H1 (cell line): Measurements from ENCODE around the gene COLEC12. TPM values are rescaled to one million over a fixed set of nuclear protein-coding genes. Genes with fewer than 3 reads are reported as not detected.

ENCODE experiments used
- BACH1 ChIP-seq: IDR thresholded peaks from 2 replicates; pipeline ENCODE4 v1.6.1; 2012; ENCODE audit warnings: low read length, improper control_type of control experiment
- CHD7 ChIP-seq: fragments of 300-600 bp; sonication (generic); IDR thresholded peaks from 2 replicates; pipeline ENCODE4 v1.7.1; 2012; ENCODE audit warnings: low read length, moderate library complexity, mild to moderate bottlenecking, inconsistent platforms; ENCODE audit not compliant: insufficient replicate concordance
- EZH2 ChIP-seq: fragments of 200-600 bp; sonication (generic); IDR thresholded peaks from 2 replicates; pipeline ENCODE4 v1.7.1; 2012; ENCODE audit warnings: low read depth, mild to moderate bottlenecking, moderate library complexity, low read length, inconsistent platforms; ENCODE audit not compliant: severe bottlenecking
- HDAC2 ChIP-seq, 2 experiments: fragments of 300-600 bp in 1 of 2; sonication (generic) in 1 of 2; IDR thresholded peaks; 2 replicates each; pipeline ENCODE4 v1.6.1; 2011 to 2012; ENCODE audit warnings: low read depth in 2 of 2, low read length in 2 of 2, mild to moderate bottlenecking in 2 of 2, moderate library complexity in 2 of 2, borderline replicate concordance in 1 of 2, inconsistent platforms in 1 of 2
- RNF2 ChIP-seq: fragments of 200-900, 300-1000 bp; sonication (generic); IDR thresholded peaks from 2 replicates; pipeline ENCODE4 v1.7.1; 2016; ENCODE audit warnings: borderline replicate concordance, low read depth, mild to moderate bottlenecking, antibody characterized with exemption, low read length; ENCODE audit not compliant: poor library complexity, severe bottlenecking; ENCODE audit errors: missing control alignments
- polyA plus RNA-seq, 7 experiments: library from polyadenylated mRNA; depleted of rRNA in 3 of 7; stranded (reverse) in 5 of 7; unstranded in 2 of 7; fragments of >200 nt in 5 of 7; fragments of 200-250 nt in 2 of 7; gene quantifications; 1 replicate in 5 of 7; 2 replicates in 1 of 7; 4 replicates in 1 of 7; pipeline versions ENCODE4 v1.2.1 to v1.2.3, GENCODE V29; 2011 to 2013; ENCODE audit warnings: missing spikeins in 2 of 7, mixed read lengths in 2 of 7
- total RNA-seq: library from RNA; stranded (reverse); fragmentation: NEBNext Ultra II Directional; extraction: Animal tissue kit (Norgen Biotek cat#: 25700); gene quantifications from 2 replicates; pipeline ENCODE4 v1.2.1, GENCODE V29; 2021
- TF ChIP-seq, protein P1 (sequence below): IDR thresholded peaks from 2 replicates; pipeline ENCODE4 v1.6.1; 2011; ENCODE audit warnings: low read depth, mild to moderate bottlenecking, low read length; ENCODE audit not compliant: insufficient read depth
- TF ChIP-seq, protein P2 (sequence below), 3 experiments: IDR thresholded peaks; 1 replicate in 2 of 3; 2 replicates in 1 of 3; pipeline versions ENCODE4 v1.5.1 to v1.6.1; 2011; ENCODE audit warnings: low read length in 3 of 3, mild to moderate bottlenecking in 3 of 3, inconsistent platforms in 2 of 3, low read depth in 1 of 3, moderate library complexity in 1 of 3; ENCODE audit not compliant: insufficient read depth in 1 of 3; ENCODE audit errors: control extremely low read depth in 1 of 3

COLEC12 gene
- total and polyA plus RNA-seq, 2 of the 8 experiments (the other 6 are each of a cell fraction or from before 2014, with no cell fraction given) = 0.44 to 2.3 TPM

- no peak for TF ChIP-seq CHD7
- TF ChIP-seq EZH2 = no peak
- no peak for TF ChIP-seq HDAC2 (IDR thresholded peaks at IDR 0.05; ENCODE audit: borderline replicate concordance in 1 of 2, low read depth in 2 of 2, low read length in 2 of 2)
- TF ChIP-seq BACH1 = no peak
- TF ChIP-seq, protein P1, sequence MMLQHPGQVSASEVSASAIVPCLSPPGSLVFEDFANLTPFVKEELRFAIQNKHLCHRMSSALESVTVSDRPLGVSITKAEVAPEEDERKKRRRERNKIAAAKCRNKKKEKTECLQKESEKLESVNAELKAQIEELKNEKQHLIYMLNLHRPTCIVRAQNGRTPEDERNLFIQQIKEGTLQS = no peak
- TF ChIP-seq, protein P2, sequence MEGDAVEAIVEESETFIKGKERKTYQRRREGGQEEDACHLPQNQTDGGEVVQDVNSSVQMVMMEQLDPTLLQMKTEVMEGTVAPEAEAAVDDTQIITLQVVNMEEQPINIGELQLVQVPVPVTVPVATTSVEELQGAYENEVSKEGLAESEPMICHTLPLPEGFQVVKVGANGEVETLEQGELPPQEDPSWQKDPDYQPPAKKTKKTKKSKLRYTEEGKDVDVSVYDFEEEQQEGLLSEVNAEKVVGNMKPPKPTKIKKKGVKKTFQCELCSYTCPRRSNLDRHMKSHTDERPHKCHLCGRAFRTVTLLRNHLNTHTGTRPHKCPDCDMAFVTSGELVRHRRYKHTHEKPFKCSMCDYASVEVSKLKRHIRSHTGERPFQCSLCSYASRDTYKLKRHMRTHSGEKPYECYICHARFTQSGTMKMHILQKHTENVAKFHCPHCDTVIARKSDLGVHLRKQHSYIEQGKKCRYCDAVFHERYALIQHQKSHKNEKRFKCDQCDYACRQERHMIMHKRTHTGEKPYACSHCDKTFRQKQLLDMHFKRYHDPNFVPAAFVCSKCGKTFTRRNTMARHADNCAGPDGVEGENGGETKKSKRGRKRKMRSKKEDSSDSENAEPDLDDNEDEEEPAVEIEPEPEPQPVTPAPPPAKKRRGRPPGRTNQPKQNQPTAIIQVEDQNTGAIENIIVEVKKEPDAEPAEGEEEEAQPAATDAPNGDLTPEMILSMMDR (IDR thresholded peaks at IDR 0.05; ENCODE audit: control extremely low read depth in 1 of 3, insufficient read depth in 1 of 3, low read depth in 1 of 3, low read length in 3 of 3) = no peak
- no peak for TF ChIP-seq RNF2
These were observed 67.7 kb downstream of the COLEC12 start (continued) for GRCh38 chr18:432791-433190.
